Stimulated activated naive CD8-positive, alpha-beta T cell treated with anti-CD3 and anti-CD28 coated beads, Interleukin-15, amount 100 ng/mL, for 72 hours (primary cell): ENCODE data around the gene SLC22A12.
"Not testable (repeated sequence)": the region's sequence is repeated elsewhere in the genome, so short reads cannot be mapped to it uniquely, and the experiment has no call there.

Source experiments
- ATAC-seq: fragments of 150-1000 bp; cut with Tn5 transposase; 2 replicates; pipeline ENCODE4 v1.10.0; 2021; ENCODE audit warnings: mild to moderate bottlenecking, moderate library complexity
- DNase-seq, 2 donors: peaks; one replicate each; pipeline ENCODE4 v3.0.0; 2021 to 2022
- H3K27ac Mint-ChIP-seq, 2 donors: one replicate each; pipeline ENCODE4 v1.8.0; 2022; ENCODE audit warnings: mild to moderate bottlenecking in 2 of 2, mixed read lengths in 2 of 2, moderate library complexity in 2 of 2
- H3K27me3 Mint-ChIP-seq: one replicate; pipeline ENCODE4 v1.8.0; 2022; ENCODE audit warnings: mixed read lengths
- H3K4me1 Mint-ChIP-seq: one replicate; pipeline ENCODE4 v1.8.0; 2022; ENCODE audit warnings: mild to moderate bottlenecking, mixed read lengths
- H3K4me3 Mint-ChIP-seq, 2 donors: one replicate each; pipeline ENCODE4 v1.8.0; 2022; ENCODE audit warnings: mild to moderate bottlenecking in 2 of 2, mixed read lengths in 2 of 2, moderate library complexity in 1 of 2
- H3K9me3 Mint-ChIP-seq, 2 donors: one replicate each; pipeline ENCODE4 v1.8.0; 2022; ENCODE audit warnings: mixed read lengths in 2 of 2

SLC22A12 gene

DNA sequence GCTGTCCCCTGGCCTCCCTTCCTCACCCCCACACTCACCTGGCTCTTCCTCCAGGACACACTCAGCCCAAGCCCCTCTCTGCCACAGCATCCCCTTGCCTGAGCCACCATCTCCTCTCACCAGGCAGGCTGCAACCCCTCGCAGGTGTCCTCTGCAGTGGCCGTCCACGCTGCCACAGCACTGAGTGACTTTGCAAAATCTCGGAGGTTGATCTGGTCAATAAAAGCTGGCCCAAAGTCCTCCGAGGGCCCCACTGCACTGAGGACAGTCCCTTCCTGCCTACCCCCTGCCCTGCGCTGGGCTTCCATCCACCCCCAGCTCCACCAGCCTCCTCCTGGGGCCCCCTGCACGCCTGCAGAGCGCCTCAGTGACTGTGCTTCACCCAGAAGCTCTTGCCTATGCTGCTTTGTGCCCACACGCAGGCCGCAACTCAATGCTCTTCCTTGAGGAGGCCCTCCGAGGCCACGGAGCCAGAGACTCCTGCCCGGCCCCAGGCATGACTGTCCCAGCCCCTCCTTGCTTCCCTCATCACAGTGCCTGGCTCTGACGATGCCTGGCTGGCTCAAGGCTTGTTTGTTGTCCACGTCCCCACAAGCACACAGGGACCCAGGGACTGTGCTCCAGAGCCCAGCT, 30.8 kb upstream of the SLC22A12 start:
- H3K27me3 Mint-ChIP-seq: peaks cover 15% of the 10 kb centered on the region
- no peaks in the 10 kb centered on the region for H3K9me3 Mint-ChIP-seq
- no peak overlapping the region for H3K27ac Mint-ChIP-seq
- peaks cover 5% of the 10 kb centered on the region for H3K4me1 Mint-ChIP-seq
- H3K4me3 Mint-ChIP-seq: no peak overlapping the region
- ATAC-seq (no peak), DNase-seq (no peak)

DNA sequence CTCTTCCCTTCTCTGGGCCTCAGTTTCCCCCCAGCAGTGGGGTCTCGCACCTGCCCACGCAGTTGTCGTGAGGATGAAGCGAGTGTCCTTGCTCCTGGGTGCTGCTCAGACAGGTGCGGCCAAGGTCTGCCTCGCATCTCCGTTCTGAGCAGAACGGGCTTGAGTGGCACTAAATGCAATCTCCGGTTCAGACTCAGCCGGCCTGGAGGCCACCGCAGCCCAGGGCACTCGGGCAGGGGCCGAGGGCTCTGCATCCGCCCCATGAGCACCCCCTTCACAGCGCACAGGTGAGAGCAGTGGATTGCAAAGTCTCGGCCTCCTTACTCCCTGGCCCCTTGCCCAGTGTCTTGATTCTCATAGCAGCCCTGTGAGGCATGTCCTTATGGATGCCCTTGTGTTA, 30.1 kb upstream of the SLC22A12 start:
- no peak overlapping the region for H3K27ac Mint-ChIP-seq
- no peak overlapping the region for H3K4me3 Mint-ChIP-seq
- H3K9me3 Mint-ChIP-seq: no peaks in the 10 kb centered on the region
- ATAC-seq (no peak), DNase-seq (no peak)
- no peaks in the 10 kb centered on the region for H3K4me1 Mint-ChIP-seq
- peaks cover 15% of the 10 kb centered on the region for H3K27me3 Mint-ChIP-seq

- not testable (repeated sequence) for DNase-seq, H3K4me1 Mint-ChIP-seq, H3K9me3 Mint-ChIP-seq, H3K4me3 Mint-ChIP-seq, H3K27ac Mint-ChIP-seq, ATAC-seq
- peaks cover 15% of the 10 kb centered on the region for H3K27me3 Mint-ChIP-seq
Observed at GRCh38 chr11:64561429-64561828, 29.6 kb upstream of the SLC22A12 start.

DNA sequence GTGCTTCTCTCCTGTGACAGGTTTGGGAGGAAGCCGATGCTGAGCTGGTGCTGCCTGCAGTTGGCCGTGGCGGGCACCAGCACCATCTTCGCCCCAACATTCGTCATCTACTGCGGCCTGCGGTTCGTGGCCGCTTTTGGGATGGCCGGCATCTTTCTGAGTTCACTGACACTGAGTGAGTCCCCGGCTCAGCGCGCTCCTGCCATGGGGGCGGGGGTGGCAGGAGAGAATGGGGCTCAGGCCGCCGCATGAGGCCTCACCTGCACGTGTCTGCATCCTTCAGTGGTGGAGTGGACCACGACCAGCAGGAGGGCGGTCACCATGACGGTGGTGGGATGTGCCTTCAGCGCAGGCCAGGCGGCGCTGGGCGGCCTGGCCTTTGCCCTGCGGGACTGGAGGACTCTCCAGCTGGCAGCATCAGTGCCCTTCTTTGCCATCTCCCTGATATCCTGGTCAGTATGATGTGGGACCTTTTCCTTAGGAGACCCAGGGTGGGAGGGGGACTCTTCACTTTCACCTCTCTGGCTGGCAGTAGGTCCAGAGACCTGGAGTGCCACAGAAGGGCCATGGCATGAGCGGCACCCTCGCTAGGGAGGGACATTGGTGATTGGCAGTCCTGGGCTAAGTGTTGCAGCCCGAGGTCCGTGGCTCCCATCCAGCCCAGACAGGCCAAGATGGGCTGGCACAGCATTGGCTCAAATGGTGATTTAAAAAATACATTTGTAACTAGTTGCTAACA, 28.9 kb upstream of the SLC22A12 start:
- Mint-ChIP-seq H3K27ac (no peak overlapping the region), H3K9me3 (no peaks in the 10 kb centered on the region), H3K4me3 (no peak overlapping the region), H3K27me3 (peaks cover 11% of the 10 kb centered on the region), H3K4me1 (peaks cover 5% of the 10 kb centered on the region)
- ATAC-seq (no peak), DNase-seq (no peak)

DNA sequence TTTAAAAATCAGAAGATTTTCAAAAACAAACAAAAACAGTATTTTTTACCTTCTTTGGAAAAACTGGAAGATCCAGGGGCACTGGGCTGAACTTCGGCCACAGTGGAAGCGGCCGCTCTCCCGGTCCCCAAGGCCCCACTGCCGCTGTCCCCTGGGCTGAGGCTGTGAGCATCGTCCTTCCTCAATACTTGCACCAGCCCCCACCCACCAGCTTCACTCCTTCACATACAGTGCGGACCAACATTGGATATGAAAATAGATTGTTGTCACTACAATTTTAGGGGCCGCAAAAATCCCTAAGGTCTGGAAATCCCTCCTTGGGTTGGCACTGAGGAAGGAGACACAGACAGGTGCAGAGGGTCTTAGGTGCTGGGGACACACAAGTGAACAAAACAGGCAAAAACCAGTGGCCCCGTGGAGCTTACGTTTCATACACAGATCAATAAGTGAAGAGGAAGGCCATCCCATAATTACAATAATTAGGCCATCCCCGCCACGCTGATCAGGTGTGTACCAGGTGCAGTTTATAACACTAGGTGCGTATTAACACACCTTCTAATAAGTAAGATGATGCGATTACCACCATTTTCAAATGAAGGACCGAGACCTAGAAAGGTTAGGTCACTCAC, 28.2 kb upstream of the SLC22A12 start:
- Mint-ChIP-seq H3K4me1 (peaks cover 5% of the 10 kb centered on the region), H3K27ac (no peak overlapping the region), H3K9me3 (no peaks in the 10 kb centered on the region), H3K27me3 (peaks cover 8% of the 10 kb centered on the region), H3K4me3 (no peak overlapping the region)
- DNase-seq: no peak
- no peak for ATAC-seq

DNA sequence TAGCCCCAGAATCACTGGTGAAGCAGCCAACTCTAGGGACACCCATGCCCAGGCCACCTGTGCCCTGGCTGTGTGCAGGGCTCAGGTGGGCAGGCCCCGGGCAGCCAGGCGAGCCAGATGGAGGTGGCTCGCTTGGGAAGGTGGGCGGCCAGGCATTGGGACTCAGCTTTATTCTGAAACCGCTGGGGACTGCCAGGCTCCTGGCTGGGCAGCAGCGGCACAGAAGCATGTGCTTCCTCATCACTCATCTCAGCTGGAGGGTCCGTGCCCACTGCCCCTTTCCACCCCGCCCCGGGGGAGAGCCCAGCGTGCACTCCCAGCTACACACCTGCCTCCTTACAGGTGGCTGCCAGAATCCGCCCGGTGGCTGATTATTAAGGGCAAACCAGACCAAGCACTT, 27.1 kb upstream of the SLC22A12 start:
- H3K4me3 Mint-ChIP-seq: no peak overlapping the region
- no peak for DNase-seq
- H3K27me3 Mint-ChIP-seq: peaks cover 8% of the 10 kb centered on the region
- no peak overlapping the region for H3K27ac Mint-ChIP-seq
- H3K9me3 Mint-ChIP-seq: no peaks in the 10 kb centered on the region
- ATAC-seq: no peak
- H3K4me1 Mint-ChIP-seq: peaks cover 5% of the 10 kb centered on the region

- Mint-ChIP-seq H3K4me3 (no peak overlapping the region), H3K27me3 (peaks cover 8% of the 10 kb centered on the region), H3K4me1 (peaks cover 5% of the 10 kb centered on the region), H3K9me3 (no peaks in the 10 kb centered on the region), H3K27ac (peak overlapping the region in 1 of 2 donors; percentile 1)
- ATAC-seq (no peak), DNase-seq (no peak)
Observed at GRCh38 chr11:64564419-64564818, 26.6 kb upstream of the SLC22A12 start.

DNA sequence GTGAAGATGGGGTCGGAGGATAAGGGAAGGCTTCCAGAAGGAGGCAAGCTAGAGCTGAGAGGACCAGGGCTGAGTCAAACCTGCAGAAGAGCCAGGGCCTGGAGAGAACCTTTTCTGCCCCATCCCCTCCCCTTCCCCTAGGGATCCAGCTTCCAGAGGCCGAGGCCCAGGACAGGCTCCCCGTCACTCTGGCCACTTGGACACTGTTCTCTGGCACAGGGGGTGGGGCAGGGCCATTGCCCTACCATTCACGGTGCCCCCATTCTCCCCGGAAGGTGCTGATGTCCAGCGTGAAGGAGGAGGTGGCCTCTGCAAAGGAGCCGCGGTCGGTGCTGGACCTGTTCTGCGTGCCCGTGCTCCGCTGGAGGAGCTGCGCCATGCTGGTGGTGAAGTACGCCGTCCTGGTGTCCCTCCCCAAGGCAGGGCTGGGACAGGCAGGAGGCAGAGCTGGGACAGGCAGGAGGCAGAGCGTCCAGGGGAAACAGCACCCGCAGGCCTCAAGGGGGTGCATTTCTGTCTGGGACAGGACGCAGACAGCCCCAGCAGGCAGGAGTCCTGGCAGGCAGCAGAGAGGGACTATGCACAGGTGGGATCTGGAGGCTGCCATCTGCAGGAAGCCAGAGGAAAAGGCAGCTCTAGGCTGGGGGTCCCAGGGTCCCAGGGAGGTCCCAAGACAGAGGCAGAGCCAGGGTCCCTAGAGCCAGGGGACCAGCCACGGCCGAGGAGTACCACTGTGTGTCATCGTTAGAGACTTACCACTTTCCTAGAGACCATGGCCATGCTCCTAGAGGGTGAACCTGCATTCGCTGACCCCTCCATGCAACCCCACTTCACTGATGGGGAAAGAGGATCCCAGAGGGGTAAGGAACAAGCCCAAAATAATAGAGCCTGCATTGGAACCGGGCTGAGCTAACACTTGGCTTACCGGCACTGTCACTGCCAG, 25.8 kb upstream of the SLC22A12 start:
- DNase-seq (no peak), ATAC-seq (no peak)
- Mint-ChIP-seq H3K27me3 (peaks cover 6% of the 10 kb centered on the region), H3K9me3 (no peaks in the 10 kb centered on the region), H3K27ac (no peak overlapping the region), H3K4me1 (peaks cover 5% of the 10 kb centered on the region), H3K4me3 (no peak overlapping the region)

- H3K27me3 Mint-ChIP-seq: no peaks in the 10 kb centered on the region
- H3K27ac Mint-ChIP-seq: peak overlapping the region; percentile 81 to 86
- no peaks in the 10 kb centered on the region for H3K9me3 Mint-ChIP-seq
- peaks cover 5% of the 10 kb centered on the region for H3K4me1 Mint-ChIP-seq
- peak; percentile 80 for ATAC-seq
- H3K4me3 Mint-ChIP-seq: peak overlapping the region in 1 of 2 donors; percentile 35
- DNase-seq: peak in 1 of 2 donors; percentile 47
Observed at GRCh38 chr11:64566042-64566914, 24.7 kb upstream of the SLC22A12 start.

GRCh38 chr11:64566915-64567891, 23.8 kb upstream of the SLC22A12 start:
- H3K27ac Mint-ChIP-seq: peak overlapping the region; percentile 81 to 86
- no peaks in the 10 kb centered on the region for H3K27me3 Mint-ChIP-seq
- DNase-seq: no peak
- ATAC-seq: peak; percentile 24
- peak overlapping the region in 1 of 2 donors; percentile 35 for H3K4me3 Mint-ChIP-seq
- no peaks in the 10 kb centered on the region for H3K9me3 Mint-ChIP-seq
- peaks cover 5% of the 10 kb centered on the region for H3K4me1 Mint-ChIP-seq

DNA sequence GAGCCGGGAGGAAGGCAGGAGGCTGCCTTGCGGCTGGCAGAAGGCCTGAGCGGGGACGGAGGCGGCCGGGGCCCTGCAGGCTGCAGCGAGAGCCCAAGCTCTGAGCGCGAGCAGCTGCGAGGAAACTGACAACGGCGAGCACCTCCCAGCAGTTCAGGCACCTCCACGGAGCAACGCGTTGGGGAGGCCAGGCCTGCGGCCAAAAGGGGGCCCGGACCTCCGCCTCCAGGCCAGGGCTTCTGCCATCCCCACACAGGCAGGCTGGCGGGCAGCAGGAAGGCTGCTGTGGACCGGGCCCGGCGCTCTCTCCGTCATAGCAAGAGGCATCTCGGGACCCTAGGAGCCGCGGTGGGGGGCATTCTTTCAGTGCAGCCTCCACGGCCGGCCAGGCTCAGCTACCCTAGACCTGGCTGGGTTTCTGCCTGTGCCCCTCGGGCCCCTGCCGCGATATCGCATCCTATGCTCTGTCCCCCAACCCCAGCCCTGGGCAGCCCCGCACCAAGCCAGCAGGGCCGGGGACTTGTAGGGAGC, 22.9 kb upstream of the SLC22A12 start:
- Mint-ChIP-seq H3K4me3 (no peak overlapping the region), H3K9me3 (no peaks in the 10 kb centered on the region), H3K27me3 (no peaks in the 10 kb centered on the region), H3K27ac (no peak overlapping the region), H3K4me1 (peaks cover 5% of the 10 kb centered on the region)
- DNase-seq (no peak), ATAC-seq (peak; percentile 21)

DNA sequence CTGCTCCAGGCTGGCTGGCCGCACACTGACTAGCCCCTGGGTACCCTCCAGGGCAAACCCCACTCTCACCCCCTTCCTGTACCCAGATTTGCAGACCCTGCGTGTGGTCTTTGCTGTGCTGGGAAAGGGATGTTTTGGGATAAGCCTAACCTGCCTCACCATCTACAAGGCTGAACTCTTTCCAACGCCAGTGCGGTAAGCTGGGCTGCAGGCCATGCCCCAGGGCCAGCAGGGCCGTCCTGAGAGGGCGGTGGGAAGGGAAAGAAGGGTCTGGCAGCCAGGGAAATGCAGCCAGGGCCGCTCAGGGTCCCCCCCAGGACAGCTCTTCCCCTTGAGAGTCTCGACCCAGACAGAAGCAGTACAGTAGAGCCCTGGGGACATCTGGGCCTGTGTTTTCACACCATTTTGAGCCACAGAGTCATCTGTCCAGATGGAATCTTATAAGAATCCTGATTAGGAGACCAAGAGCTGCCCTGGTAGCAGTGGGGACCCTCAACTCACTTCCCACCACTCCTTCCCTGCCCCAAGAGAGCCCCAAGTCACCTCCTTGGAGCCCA, 22.4 kb upstream of the SLC22A12 start:
- Mint-ChIP-seq H3K27me3 (no peaks in the 10 kb centered on the region), H3K27ac (peak overlapping the region in 1 of 2 donors; percentile 59), H3K4me3 (no peak overlapping the region), H3K9me3 (no peaks in the 10 kb centered on the region), H3K4me1 (peaks cover 5% of the 10 kb centered on the region)
- ATAC-seq: no peak
- DNase-seq: no peak

GRCh38 chr11:64569300-64569970, 21.6 kb upstream of the SLC22A12 start:
- H3K4me1 Mint-ChIP-seq: peaks cover 5% of the 10 kb centered on the region
- ATAC-seq: no peak
- no peak for DNase-seq
- H3K9me3 Mint-ChIP-seq: no peaks in the 10 kb centered on the region
- H3K27ac Mint-ChIP-seq: no peak overlapping the region
- no peak overlapping the region for H3K4me3 Mint-ChIP-seq
- H3K27me3 Mint-ChIP-seq: no peaks in the 10 kb centered on the region
